SK-N-MC (cell line): ENCODE data around the gene PDE5A.
"Not testable (repeated sequence)": the region's sequence is repeated elsewhere in the genome, so short reads cannot be mapped to it uniquely, and the experiment has no call there.

Experiments used
- EZH2 ChIP-seq: fragments of 200-600 bp; sonication (generic); IDR thresholded peaks from one replicate; pipeline ENCODE4 v1.6.1; 2017; ENCODE audit warnings: antibody characterized with exemption
- POLR2AphosphoS5 ChIP-seq: IDR thresholded peaks from 2 replicates; pipeline ENCODE4 v1.6.1; 2012; ENCODE audit warnings: mild to moderate bottlenecking, low read depth, low read length, borderline replicate concordance

DNA sequence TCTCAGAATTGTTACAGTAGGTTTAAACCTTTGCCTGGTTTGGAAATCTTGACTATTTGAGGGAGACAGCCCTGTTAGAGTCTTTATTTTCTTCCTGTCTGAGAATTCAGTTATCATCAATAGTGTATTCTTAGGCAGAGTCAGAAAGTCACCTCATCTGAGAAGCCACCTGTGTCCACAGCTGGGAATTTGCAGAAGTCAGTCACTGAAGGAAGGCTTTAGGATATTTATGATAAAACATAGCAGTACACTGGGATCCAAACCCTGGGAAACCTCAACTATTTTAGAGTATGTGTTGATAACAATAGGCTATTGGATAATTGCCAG lies 157.9 kb downstream of the PDE5A start:
- TF ChIP-seq EZH2, POLR2AphosphoS5: not testable (repeated sequence)
